HUES6 (cell line): ENCODE data around the gene RAMP1.

Source experiments
- H3K27ac ChIP-seq: 2 replicates; pipeline ENCODE4 v1.7.0; 2013; ENCODE audit warnings: low read depth, mild to moderate bottlenecking, low read length, inconsistent platforms
- H3K27me3 ChIP-seq: 2 replicates; pipeline ENCODE4 v1.6.1; 2013; ENCODE audit warnings: low read length; ENCODE audit not compliant: control insufficient read depth, insufficient read depth
- H3K36me3 ChIP-seq: 2 replicates; pipeline ENCODE4 v1.6.1; 2013; ENCODE audit warnings: low read length; ENCODE audit not compliant: control insufficient read depth, insufficient read depth
- H3K4me1 ChIP-seq: 2 replicates; pipeline ENCODE4 v1.6.1; 2013; ENCODE audit warnings: low read length; ENCODE audit not compliant: control insufficient read depth, insufficient read depth
- H3K4me3 ChIP-seq: 2 replicates; pipeline ENCODE4 v1.5.1; 2013; ENCODE audit warnings: low read depth, low read length
- H3K9ac ChIP-seq: one replicate; pipeline ENCODE4 v1.6.1; 2013; ENCODE audit warnings: mild to moderate bottlenecking, low read length
- H3K9me3 ChIP-seq: 2 replicates; pipeline ENCODE4 v1.6.1; 2013; ENCODE audit warnings: low read depth, low read length; ENCODE audit not compliant: control insufficient read depth, insufficient read depth

The RAMP1 gene

GRCh38 chr2:237870754-237871651 lies 11.6 kb downstream of the RAMP1 start:
- Histone ChIP-seq H3K4me1 (peaks cover 5% of the 10 kb centered on the region; the same call in 1 of the 2 replicates), H3K4me3 (no peak overlapping the region), H3K9ac (no peak overlapping the region), H3K27me3 (no peaks in the 10 kb centered on the region), H3K27ac (no peak overlapping the region), H3K9me3 (peaks cover 8% of the 10 kb centered on the region), H3K36me3 (no peaks in the 10 kb centered on the region)

- no peaks in the 10 kb centered on the region for H3K4me1 ChIP-seq
- H3K36me3 ChIP-seq, result no peaks in the 10 kb centered on the region
- no peak overlapping the region for H3K9ac ChIP-seq
- no peak overlapping the region for H3K4me3 ChIP-seq
- H3K27me3 ChIP-seq, result no peaks in the 10 kb centered on the region
- H3K9me3 ChIP-seq, result peaks cover 8% of the 10 kb centered on the region
- H3K27ac ChIP-seq, result no peak overlapping the region
Measured at GRCh38 chr2:237872178-237872887, 12.9 kb downstream of the RAMP1 start.

GRCh38 chr2:237873421-237873831 lies 14.0 kb downstream of the RAMP1 start:
- Histone ChIP-seq H3K4me3 (no peak overlapping the region), H3K36me3 (no peaks in the 10 kb centered on the region), H3K27me3 (no peaks in the 10 kb centered on the region), H3K9me3 (peaks cover 8% of the 10 kb centered on the region), H3K27ac (no peak overlapping the region), H3K4me1 (no peaks in the 10 kb centered on the region; the same call in 1 of the 2 replicates), H3K9ac (no peak overlapping the region)

GRCh38 chr2:237873897-237874551 lies 14.6 kb downstream of the RAMP1 start:
- Histone ChIP-seq H3K9me3 (peaks cover 8% of the 10 kb centered on the region), H3K27ac (no peak overlapping the region)

GRCh38 chr2:237874585-237875161 lies 15.2 kb downstream of the RAMP1 start:
- Histone ChIP-seq H3K4me3 (no peak overlapping the region), H3K9ac (no peak overlapping the region), H3K36me3 (no peaks in the 10 kb centered on the region), H3K9me3 (peaks cover 8% of the 10 kb centered on the region), H3K27me3 (no peaks in the 10 kb centered on the region), H3K27ac (no peak overlapping the region), H3K4me1 (peaks cover 6% of the 10 kb centered on the region; the same call in 1 of the 2 replicates)

More at GRCh38 chr2:237873897-237874551, 14.6 kb downstream of the RAMP1 start:
- no peaks in the 10 kb centered on the region for H3K36me3 ChIP-seq
- no peak overlapping the region for H3K9ac ChIP-seq
- no peak overlapping the region for H3K4me3 ChIP-seq
- peaks cover 4% of the 10 kb centered on the region; the same call in 1 of the 2 replicates for H3K4me1 ChIP-seq
- no peaks in the 10 kb centered on the region for H3K27me3 ChIP-seq

GRCh38 chr2:237875256-237876060 lies 16.0 kb downstream of the RAMP1 start:
- no peak overlapping the region for H3K4me3 ChIP-seq
- peaks cover 8% of the 10 kb centered on the region for H3K9me3 ChIP-seq
- no peak overlapping the region for H3K27ac ChIP-seq
- no peak overlapping the region for H3K9ac ChIP-seq
- H3K36me3 ChIP-seq, result no peaks in the 10 kb centered on the region
- peaks cover 6% of the 10 kb centered on the region; the same call in 1 of the 2 replicates for H3K4me1 ChIP-seq
- H3K27me3 ChIP-seq, result no peaks in the 10 kb centered on the region

- Histone ChIP-seq H3K4me1 (peaks cover 6% of the 10 kb centered on the region; the same call in 1 of the 2 replicates), H3K9ac (no peak overlapping the region), H3K36me3 (no peaks in the 10 kb centered on the region), H3K9me3 (peaks cover 8% of the 10 kb centered on the region), H3K27me3 (no peaks in the 10 kb centered on the region), H3K4me3 (no peak overlapping the region), H3K27ac (no peak overlapping the region)
Measured at GRCh38 chr2:237876061-237876526, 16.7 kb downstream of the RAMP1 start.

- no peaks in the 10 kb centered on the region for H3K36me3 ChIP-seq
- H3K9ac ChIP-seq, result no peak overlapping the region
- H3K4me3 ChIP-seq, result no peak overlapping the region
- H3K4me1 ChIP-seq, result peaks cover 6% of the 10 kb centered on the region; the same call in 1 of the 2 replicates
- H3K27me3 ChIP-seq, result no peaks in the 10 kb centered on the region
- no peak overlapping the region for H3K27ac ChIP-seq
- peaks cover 8% of the 10 kb centered on the region for H3K9me3 ChIP-seq
Measured at GRCh38 chr2:237876532-237876931, 17.1 kb downstream of the RAMP1 start.

GRCh38 chr2:237876951-237877491 lies 17.6 kb downstream of the RAMP1 start:
- Histone ChIP-seq H3K4me3 (no peak overlapping the region), H3K9ac (no peak overlapping the region), H3K27me3 (no peaks in the 10 kb centered on the region), H3K4me1 (peaks cover 6% of the 10 kb centered on the region; the same call in 1 of the 2 replicates), H3K36me3 (no peaks in the 10 kb centered on the region), H3K9me3 (peaks cover 8% of the 10 kb centered on the region), H3K27ac (no peak overlapping the region)
